Karpas-422 (cell line): ENCODE measurements around the gene FAM171A1. TPM values are rescaled to one million over a fixed set of nuclear protein-coding genes. Genes with fewer than 3 reads are reported as not detected.
A peak's percentile ranks its signal among the peaks of the same experiment; 100 is the strongest.
"Not testable (repeated sequence)": the region's sequence is repeated elsewhere in the genome, so short reads cannot be mapped to it uniquely, and the experiment has no call there.

ENCODE experiments used
- DNase-seq: peaks from one replicate; pipeline ENCODE4 v3.0.0-alpha.2; 2015
- H2AFZ ChIP-seq: fragments of 200-600 bp; sonication (generic); 2 replicates; pipeline ENCODE4 v1.6.1; 2014; ENCODE audit warnings: antibody characterized with exemption, low read length, mixed read lengths
- H3K27ac ChIP-seq: fragments of 200-600 bp; sonication (generic); 2 replicates; pipeline ENCODE4 v1.5.1; 2014; ENCODE audit warnings: mild to moderate bottlenecking, low read length, moderate library complexity
- H3K27me3 ChIP-seq: fragments of 200-600 bp; sonication (generic); 2 replicates; pipeline ENCODE4 v1.6.1; 2014; ENCODE audit warnings: low read length, mixed read lengths
- H3K36me3 ChIP-seq: fragments of 200-600 bp; sonication (generic); 2 replicates; pipeline ENCODE4 v1.6.1; 2014; ENCODE audit warnings: low read length, mixed read lengths; ENCODE audit not compliant: insufficient read depth
- H3K4me1 ChIP-seq: fragments of 200-600 bp; sonication (generic); 2 replicates; pipeline ENCODE4 v1.6.1; 2014; ENCODE audit warnings: mild to moderate bottlenecking, low read length, mixed read lengths
- H3K4me2 ChIP-seq: fragments of 200-600 bp; sonication (generic); 2 replicates; pipeline ENCODE4 v1.6.1; 2014; ENCODE audit warnings: low read length, low read depth, mild to moderate bottlenecking; ENCODE audit not compliant: poor library complexity, severe bottlenecking
- H3K4me3 ChIP-seq: fragments of 200-600 bp; sonication (generic); 2 replicates; pipeline ENCODE4 v1.5.1; 2014; ENCODE audit warnings: mild to moderate bottlenecking, antibody characterized with exemption, low read length, mixed read lengths
- H3K79me2 ChIP-seq: fragments of 200-600 bp; sonication (generic); 2 replicates; pipeline ENCODE4 v1.6.1; 2014; ENCODE audit warnings: mild to moderate bottlenecking, low read length, mixed read lengths
- H3K9ac ChIP-seq: fragments of 200-600 bp; sonication (generic); 2 replicates; pipeline ENCODE4 v1.6.0; 2014; ENCODE audit warnings: low read length
- H3K9me2 ChIP-seq: fragments of 200-600 bp; sonication (generic), shearing (Covaris generic); replicated peaks from 2 replicates; pipeline ENCODE4 v1.6.0; 2014; ENCODE audit warnings: mild to moderate bottlenecking, low read length, moderate library complexity; ENCODE audit not compliant: insufficient read depth
- H3K9me3 ChIP-seq: fragments of 300-700, 200-600 bp; sonication (generic); 2 replicates; pipeline ENCODE4 v1.6.1; 2014; ENCODE audit warnings: low read length, mixed read lengths
- H4K20me1 ChIP-seq: fragments of 200-600 bp; sonication (generic); 2 replicates; pipeline ENCODE4 v1.6.1; 2014; ENCODE audit warnings: mild to moderate bottlenecking, antibody characterized with exemption, low read length, low read depth; ENCODE audit not compliant: insufficient read depth
- total RNA-seq: library from RNA; depleted of rRNA; stranded (reverse); fragments of >200 nt; shearing (Covaris generic); gene quantifications from 2 replicates; pipeline ENCODE4 v1.2.3, GENCODE V29; 2014; ENCODE audit warnings: low replicate concordance

FAM171A1 gene
- total RNA-seq, 1 experiment from 2014 or later = not detected

DNA sequence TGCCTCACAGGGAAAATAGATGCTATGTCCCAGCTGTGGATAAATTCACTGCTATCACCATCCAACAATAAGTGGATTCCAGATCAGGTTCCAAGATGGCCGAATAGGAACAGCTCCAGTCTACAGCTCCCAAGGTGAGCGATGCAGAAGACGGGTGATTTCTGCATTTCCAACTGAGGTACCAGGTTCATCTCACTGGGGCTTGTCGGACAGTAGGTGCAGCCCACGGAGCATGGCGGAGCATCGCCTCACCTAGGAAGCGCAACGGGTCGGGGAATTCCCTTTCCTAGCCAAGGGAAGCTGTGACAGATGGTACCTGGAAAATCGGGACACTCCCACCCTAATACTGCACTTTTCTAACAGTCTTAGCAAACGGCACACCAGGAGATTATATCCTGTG, 101.3 kb downstream of the FAM171A1 start:
- not testable (repeated sequence) for H3K79me2 ChIP-seq, H3K4me3 ChIP-seq, H3K27me3 ChIP-seq, H3K36me3 ChIP-seq, H3K9ac ChIP-seq, H3K27ac ChIP-seq, H3K9me2 ChIP-seq, H3K4me2 ChIP-seq, DNase-seq, H2AFZ ChIP-seq, H4K20me1 ChIP-seq, H3K9me3 ChIP-seq, H3K4me1 ChIP-seq

DNA sequence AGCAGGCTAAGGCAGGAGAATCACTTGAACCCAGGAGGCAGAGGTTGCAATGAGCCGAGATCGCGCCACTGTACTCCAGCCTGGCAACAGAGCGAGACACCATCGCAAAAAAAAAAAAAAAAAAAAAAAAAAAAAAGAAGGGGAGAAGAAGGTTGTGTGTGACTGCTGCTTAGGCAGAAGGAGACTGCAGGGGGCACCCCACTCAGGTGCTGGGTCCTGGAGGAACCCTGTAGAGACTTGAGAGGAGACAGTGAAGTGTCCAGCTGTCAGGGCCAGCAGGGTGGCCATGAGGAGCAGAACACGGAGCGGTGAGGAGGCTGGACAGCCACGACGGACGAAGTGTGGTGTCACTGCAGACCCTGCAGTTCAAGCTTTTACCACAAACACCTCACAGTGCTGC, 103.6 kb downstream of the FAM171A1 start:
- Histone ChIP-seq H3K9me3 (no peaks in the 10 kb centered on the region), H3K36me3 (no peaks in the 10 kb centered on the region), H3K4me3 (no peak overlapping the region), H3K4me1 (no peaks in the 10 kb centered on the region), H3K9ac (no peak overlapping the region), H3K9me2 (no peaks in the 10 kb centered on the region), H3K4me2 (no peak overlapping the region), H2AFZ (no peak overlapping the region), H3K27me3 (no peaks in the 10 kb centered on the region), H4K20me1 (no peaks in the 10 kb centered on the region), H3K79me2 (no peaks in the 10 kb centered on the region), H3K27ac (no peak overlapping the region)
- DNase-seq = peak; percentile 44

DNA sequence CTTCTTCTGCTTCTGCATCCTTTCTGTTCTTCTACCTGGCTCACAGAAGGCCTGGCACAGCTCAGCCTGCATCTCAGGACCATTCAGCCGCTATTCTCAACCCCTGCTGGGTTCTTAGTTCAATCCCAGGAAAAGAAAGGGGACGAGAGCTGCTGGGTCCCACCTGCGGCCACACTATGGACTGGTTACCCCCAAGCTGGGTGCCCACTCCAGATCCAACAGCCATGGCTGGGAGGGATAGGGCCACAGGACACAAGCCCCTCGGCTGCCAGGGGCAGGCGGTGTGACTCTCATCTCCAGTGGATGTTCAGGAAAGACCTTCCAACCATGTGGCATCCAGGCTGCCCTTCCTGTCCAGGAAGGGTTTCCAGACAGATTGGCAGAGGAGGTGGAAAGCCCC, 105.0 kb downstream of the FAM171A1 start:
- no peaks in the 10 kb centered on the region for H3K36me3 ChIP-seq
- no peak overlapping the region for H3K9ac ChIP-seq

DNA sequence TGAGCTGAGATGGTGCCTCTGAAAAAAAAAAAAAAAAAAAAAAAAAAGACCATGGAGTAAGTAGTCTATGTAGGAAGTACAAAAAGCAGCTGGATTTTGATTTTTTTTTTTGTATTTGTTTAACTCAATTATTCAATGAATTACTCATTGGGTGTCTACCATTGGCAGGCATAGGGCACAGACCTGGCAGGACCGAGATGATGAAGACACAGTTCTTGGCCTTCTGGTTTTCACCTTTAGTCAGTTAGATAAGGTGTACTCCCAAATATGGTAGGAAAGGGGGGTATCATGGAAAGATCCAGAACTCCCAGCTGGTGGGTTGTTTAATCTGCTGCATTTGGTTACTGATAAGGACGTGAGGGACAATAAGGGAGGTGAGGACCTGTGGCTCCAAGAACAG, 105.5 kb downstream of the FAM171A1 start:
- Histone ChIP-seq H3K27me3 (no peaks in the 10 kb centered on the region), H3K36me3 (no peaks in the 10 kb centered on the region), H3K9ac (no peak overlapping the region), H3K4me1 (no peaks in the 10 kb centered on the region), H4K20me1 (no peaks in the 10 kb centered on the region), H3K4me3 (no peak overlapping the region), H3K27ac (no peak overlapping the region), H3K4me2 (no peak overlapping the region), H3K9me3 (no peaks in the 10 kb centered on the region), H2AFZ (no peak overlapping the region), H3K9me2 (no peaks in the 10 kb centered on the region), H3K79me2 (no peaks in the 10 kb centered on the region)
- no peak for DNase-seq

More for the DNA sequence above, 105.0 kb downstream of the FAM171A1 start:
- no peaks in the 10 kb centered on the region for H3K79me2 ChIP-seq
- no peaks in the 10 kb centered on the region for H3K9me3 ChIP-seq
- H3K4me3 ChIP-seq = no peak overlapping the region
- H3K27ac ChIP-seq = no peak overlapping the region
- H3K27me3 ChIP-seq = no peaks in the 10 kb centered on the region
- no peaks in the 10 kb centered on the region for H3K4me1 ChIP-seq
- DNase-seq = no peak
- no peaks in the 10 kb centered on the region for H3K9me2 ChIP-seq
- H3K4me2 ChIP-seq = no peak overlapping the region
- H4K20me1 ChIP-seq = no peaks in the 10 kb centered on the region
- H2AFZ ChIP-seq = no peak overlapping the region

DNA sequence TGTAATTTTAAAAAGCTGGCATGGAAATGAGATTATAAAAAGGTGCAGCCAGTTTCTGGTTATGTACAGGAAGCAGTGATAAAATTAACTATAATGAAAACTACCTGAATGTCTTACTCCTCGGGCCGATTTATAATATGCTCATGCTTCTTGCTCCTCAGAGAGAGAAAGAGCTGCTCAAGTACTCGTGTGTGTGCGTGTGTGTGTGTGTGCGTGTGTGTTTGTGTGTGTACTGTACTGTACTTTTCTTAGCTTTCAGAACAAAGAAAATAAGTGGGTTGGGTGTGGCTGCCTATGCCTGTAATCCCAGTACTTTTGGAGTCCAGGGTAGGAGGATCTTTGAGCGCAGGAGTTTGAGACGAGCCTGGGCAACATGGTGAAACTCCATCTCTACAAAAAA, 106.0 kb downstream of the FAM171A1 start:
- Histone ChIP-seq H3K9me2 (no peaks in the 10 kb centered on the region), H3K4me3 (no peak overlapping the region), H4K20me1 (no peaks in the 10 kb centered on the region), H3K9me3 (no peaks in the 10 kb centered on the region), H3K4me1 (no peaks in the 10 kb centered on the region), H3K9ac (no peak overlapping the region), H3K4me2 (no peak overlapping the region), H3K36me3 (no peaks in the 10 kb centered on the region), H3K79me2 (no peaks in the 10 kb centered on the region), H3K27me3 (no peaks in the 10 kb centered on the region), H2AFZ (no peak overlapping the region), H3K27ac (no peak overlapping the region)
- DNase-seq = no peak

GRCh38 chr10:15263657-15264323, 107.3 kb downstream of the FAM171A1 start:
- Histone ChIP-seq H3K9me3 (no peaks in the 10 kb centered on the region), H2AFZ (no peak overlapping the region), H3K27ac (no peak overlapping the region), H3K9ac (no peak overlapping the region), H3K36me3 (no peaks in the 10 kb centered on the region), H3K4me1 (no peaks in the 10 kb centered on the region), H3K27me3 (no peaks in the 10 kb centered on the region), H3K4me2 (no peak overlapping the region), H4K20me1 (no peaks in the 10 kb centered on the region), H3K79me2 (no peaks in the 10 kb centered on the region), H3K4me3 (no peak overlapping the region), H3K9me2 (no peaks in the 10 kb centered on the region)
- no peak for DNase-seq

DNA sequence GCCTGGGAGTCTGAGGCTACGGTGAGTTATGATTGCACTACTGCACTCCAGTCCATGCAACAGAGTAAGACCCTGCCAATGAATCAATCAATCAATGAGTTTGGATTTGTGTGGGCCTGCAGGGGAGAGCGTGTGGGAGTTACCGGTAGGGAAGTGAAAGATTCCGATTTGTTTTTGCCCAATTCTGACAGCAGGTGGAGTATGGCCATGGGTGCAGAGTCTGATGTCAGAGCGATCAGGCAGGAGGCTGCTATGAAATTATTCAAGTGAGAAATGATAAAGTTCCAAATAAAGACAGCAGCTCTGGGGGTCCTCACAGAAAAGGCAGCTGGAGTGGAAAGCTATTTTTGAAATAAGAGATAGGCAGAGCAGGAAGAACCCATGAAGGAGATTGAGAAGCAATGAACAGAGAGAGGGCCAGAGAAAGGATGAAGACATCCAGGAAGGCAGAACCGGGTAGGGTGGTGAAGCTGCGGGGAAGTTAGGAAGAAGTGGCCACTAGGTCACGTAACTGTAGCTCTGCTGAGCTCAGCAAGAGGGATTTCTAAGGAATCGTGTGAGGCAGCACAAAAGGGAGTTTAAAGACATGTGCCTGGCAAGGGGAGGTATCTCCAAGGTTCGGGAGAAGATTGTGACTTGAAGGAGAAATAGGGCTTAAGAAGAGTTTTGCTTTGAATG, 108.9 kb downstream of the FAM171A1 start:
- H3K36me3 ChIP-seq = no peaks in the 10 kb centered on the region
- no peak overlapping the region for H2AFZ ChIP-seq
- H3K27me3 ChIP-seq = no peaks in the 10 kb centered on the region

GRCh38 chr10:15259136-15259535, 112.0 kb downstream of the FAM171A1 start:
- H3K9me2 ChIP-seq = no peaks in the 10 kb centered on the region
- no peaks in the 10 kb centered on the region for H3K36me3 ChIP-seq
- no peaks in the 10 kb centered on the region for H3K9me3 ChIP-seq
- H3K4me2 ChIP-seq = no peak overlapping the region
- no peak overlapping the region for H2AFZ ChIP-seq
- peaks cover 12% of the 10 kb centered on the region for H3K4me1 ChIP-seq
- no peak overlapping the region for H3K9ac ChIP-seq
- H3K79me2 ChIP-seq = no peaks in the 10 kb centered on the region
- H3K27me3 ChIP-seq = no peaks in the 10 kb centered on the region
- H4K20me1 ChIP-seq = no peaks in the 10 kb centered on the region
- DNase-seq = no peak
- no peak overlapping the region for H3K27ac ChIP-seq
- H3K4me3 ChIP-seq = no peak overlapping the region

More for the DNA sequence above, 108.9 kb downstream of the FAM171A1 start:
- H3K9me2 ChIP-seq = no peaks in the 10 kb centered on the region
- H4K20me1 ChIP-seq = no peaks in the 10 kb centered on the region
- H3K4me3 ChIP-seq = no peak overlapping the region
- no peak overlapping the region for H3K27ac ChIP-seq
- no peak overlapping the region for H3K9ac ChIP-seq
- no peak overlapping the region for H3K4me2 ChIP-seq
- H3K9me3 ChIP-seq = no peaks in the 10 kb centered on the region
- H3K4me1 ChIP-seq = no peaks in the 10 kb centered on the region
- DNase-seq = no peak
- H3K79me2 ChIP-seq = no peaks in the 10 kb centered on the region
